ENCODE data around the gene HEXD.

The HEXD gene

DNA sequence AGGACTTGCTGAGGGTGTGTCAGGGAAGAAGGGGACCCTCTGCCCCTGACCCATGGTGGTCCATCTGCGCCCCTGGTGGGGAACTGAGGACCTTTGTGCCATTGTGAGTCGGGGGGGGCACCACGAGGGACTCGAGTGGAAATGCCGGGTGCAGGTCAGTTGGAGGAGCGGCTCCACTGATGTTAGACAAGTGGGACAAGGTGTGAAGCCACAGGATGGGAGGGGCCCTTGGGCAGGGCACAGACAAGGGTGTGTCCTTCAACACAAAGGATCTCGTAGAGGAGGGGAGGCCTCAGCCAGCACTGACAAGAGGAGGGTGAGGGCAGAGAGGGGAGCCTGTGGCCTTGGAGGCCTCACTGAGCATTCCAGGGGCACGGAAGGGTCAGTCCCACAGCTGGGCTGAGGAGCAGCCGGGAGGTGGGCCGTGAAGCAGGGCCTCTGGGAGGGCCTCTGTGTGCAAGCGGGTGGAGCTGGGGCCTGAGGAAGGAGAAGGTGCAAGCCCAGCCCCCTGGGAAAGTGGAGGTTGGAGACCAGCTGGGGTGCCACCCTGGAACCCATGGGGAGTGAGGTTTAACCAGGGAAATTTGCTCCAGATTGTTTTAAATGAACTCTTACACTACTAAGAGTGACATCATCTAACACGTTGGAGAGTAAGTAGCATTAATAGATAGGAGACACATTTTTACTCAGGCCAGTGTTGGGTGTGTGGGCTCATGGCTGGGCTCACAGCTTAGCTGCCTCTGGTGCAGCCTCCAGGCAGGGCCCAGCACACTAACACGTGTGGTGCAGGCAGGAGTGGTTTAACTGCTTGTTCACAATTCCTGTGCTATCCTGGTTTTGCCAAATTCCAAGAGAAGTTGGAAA, 68.3 kb downstream of the HEXD start:
- DNase-seq (ENCODE audit: low read depth in 2 of 2, low spot score in 1 of 2) = no peak

DNA sequence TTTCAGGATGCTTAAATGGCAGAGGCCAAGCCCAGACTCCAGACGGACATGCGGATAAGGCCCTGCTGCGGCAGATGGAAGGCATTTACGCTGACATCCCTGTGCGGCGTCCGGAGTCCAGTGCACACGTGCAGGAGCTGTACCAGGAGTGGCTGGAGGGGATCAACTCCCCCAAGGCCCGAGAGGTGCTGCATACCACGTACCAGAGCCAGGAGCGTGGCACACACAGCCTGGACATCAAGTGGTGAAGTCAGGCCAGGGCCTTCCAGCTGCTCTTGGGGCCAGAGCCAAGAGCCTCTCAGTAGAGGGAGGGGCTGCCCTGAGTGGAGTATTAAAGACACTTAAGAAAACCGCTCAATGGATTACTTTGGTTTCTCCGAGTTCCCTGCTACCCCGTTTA, 69.8 kb downstream of the HEXD start:
- no peak for DNase-seq (ENCODE audit: low read depth in 2 of 2, low spot score in 1 of 2)

- DNase-seq (ENCODE audit: low read depth in 2 of 2, low spot score in 1 of 2) = no peak
Observed at GRCh38 chr17:82489117-82489516, 71.0 kb downstream of the HEXD start.

DNA sequence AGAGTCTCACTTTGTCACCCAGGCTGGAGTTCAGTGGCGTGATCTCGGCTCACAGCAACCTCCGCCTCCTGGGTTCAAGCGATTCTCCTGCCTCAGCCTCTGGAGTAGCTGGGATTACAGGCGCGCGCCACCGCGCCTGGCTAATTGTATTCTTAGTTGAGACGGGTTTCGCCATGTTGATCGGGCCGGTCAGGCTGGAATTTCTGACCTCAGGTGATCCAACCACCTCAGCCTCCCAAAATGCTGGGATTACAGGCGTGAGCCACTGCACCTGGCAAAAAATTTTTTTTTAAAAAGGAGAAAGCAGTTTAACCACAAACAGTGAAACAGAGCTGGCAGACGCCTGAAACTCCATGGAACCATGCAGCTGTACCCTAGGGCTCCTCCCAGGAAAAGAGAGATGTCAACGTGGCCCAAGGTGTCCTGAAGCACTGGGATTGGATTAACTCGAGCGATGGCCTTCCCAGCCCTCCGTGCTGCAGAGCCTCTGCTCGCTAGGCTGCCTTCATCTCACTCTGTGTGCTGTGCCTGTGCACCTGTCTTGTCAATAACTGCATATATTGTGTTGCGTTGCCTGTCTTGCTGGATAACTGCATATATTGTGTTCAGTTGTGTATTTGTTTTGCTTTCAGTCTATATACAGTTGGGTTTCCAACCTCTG, 71.8 kb downstream of the HEXD start:
- DNase-seq (ENCODE audit: low read depth in 2 of 2, low spot score in 1 of 2) = no peak

DNA sequence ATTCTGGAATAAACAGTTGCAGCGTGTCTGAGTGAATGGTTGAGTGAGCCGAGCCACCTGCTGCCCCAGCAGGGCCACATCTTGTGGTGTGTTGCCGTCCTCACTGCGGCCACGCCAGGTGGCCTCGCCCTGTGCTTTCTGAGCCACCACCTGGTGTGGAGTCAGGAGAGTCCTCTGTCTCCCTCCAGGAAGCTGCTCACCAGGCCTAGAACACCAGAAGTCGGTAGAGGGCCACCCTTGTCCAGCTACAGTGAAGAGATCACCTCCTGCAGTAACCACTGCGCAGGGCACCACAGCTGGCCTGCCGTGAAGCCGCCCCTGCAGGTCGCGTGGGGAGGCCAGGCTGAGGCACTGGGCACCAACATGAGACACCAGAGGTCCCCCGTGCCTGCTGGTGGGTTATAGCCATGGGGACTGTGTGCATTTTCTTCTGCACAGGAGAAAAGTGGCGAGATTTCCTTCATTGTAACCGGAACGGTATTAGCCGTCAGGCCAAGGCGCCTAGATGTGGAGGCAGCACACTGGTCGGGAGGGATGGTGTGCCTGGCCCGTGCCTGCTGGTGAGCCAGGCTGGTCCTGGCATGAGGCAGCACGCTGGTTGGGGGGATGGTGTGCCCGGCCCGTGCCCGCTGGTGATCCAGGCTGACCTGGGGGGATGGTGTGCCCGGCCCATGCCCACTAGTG, 72.5 kb downstream of the HEXD start:
- DNase-seq (ENCODE audit: low read depth in 2 of 2, low spot score in 1 of 2) = no peak

DNA sequence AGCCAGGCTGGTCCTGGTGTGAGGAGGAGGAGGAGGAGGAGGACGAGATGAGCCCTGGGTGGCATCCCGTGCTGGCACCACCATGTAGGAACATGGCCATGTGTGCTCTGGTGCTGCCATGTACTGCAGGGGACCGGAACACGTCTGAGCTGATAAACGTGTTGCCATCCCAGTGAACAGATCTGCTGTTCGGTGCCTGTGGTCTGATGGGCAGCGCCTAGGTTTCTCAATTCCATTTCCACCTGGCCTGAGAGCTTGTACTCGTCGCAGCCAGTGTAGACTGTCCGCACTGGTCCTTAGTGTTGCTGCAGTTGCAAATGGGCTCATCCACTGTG, 73.0 kb downstream of the HEXD start:
- no peak for DNase-seq (ENCODE audit: low read depth in 2 of 2, low spot score in 1 of 2)

DNA sequence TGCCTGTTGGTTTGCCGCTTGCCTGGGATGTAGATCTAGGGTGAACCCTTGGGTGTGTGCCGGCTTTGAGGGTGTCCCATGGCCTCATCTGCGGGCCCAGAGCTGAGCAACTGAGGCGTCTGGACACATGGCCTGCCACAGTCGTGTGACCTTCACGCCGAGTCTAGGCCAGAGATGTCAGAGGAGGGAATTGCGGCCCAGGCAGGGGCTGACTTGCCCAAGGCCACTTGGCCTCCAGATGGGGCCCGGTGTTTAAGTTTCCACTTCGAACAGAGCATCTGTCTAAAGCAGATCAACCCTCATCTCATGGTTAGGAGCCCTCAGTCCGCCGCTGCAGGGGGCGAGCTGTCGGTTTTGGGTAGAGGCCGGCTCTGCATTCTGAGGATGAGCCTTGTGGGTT, 73.4 kb downstream of the HEXD start:
- no peak for DNase-seq (ENCODE audit: low read depth in 2 of 2, low spot score in 1 of 2)

All from stimulated activated CD8-positive, alpha-beta memory T cell treated with anti-CD3 and anti-CD28 coated beads, Interleukin-4, amount 100 ng/mL, for 1 hour (primary cell).